PC-9 (cell line): ENCODE measurements around the gene MCF2L. TPM values are rescaled to one million over a fixed set of nuclear protein-coding genes. Genes with fewer than 3 reads are reported as not detected.

Experiments used
- BruUV-seq: library from RNA; stranded (reverse); fragments of 400-500 nt; replicated peaks from 2 replicates; lab custom pipeline; 2021; lab: Mats Ljungman, UMichigan
- CTCF ChIA-PET: fragments of 300-600 bp; sonication (Branson Sonifier 250); formaldehyde crosslinking; loops from one replicate; lab custom pipeline; 2022; ENCODE audit warnings: antibody characterized with exemption; lab: Charles Lee
- POLR2A ChIA-PET: fragments of 300-600 bp; sonication (Branson Sonifier 250); formaldehyde crosslinking; loops from one replicate; lab custom pipeline; 2022; ENCODE audit warnings: antibody characterized with exemption; ENCODE audit not compliant: unreplicated experiment; lab: Charles Lee
- DNase-seq, 2 experiments: peaks; one replicate each; pipeline versions ENCODE4 v3.0.0 to v3.0.0-alpha.2; 2015 to 2022; ENCODE audit warnings: mixed read lengths in 1 of 2
- H2AFZ ChIP-seq: fragments of 200-600 bp; sonication (generic); 2 replicates; pipeline ENCODE4 v1.8.1; 2017; ENCODE audit warnings: antibody characterized with exemption
- H3F3A ChIP-seq: fragments of 200-600 bp; sonication (generic); 2 replicates; pipeline ENCODE4 v1.8.1; 2017; ENCODE audit warnings: antibody characterized with exemption, mild to moderate bottlenecking, low read depth; ENCODE audit not compliant: insufficient read depth
- H3K27ac ChIP-seq: fragments of 200-600 bp; sonication (generic); 2 replicates; pipeline ENCODE4 v1.6.1; 2016; ENCODE audit warnings: mixed run types
- H3K27me3 ChIP-seq: fragments of 200-600 bp; sonication (generic); 2 replicates; pipeline ENCODE4 v1.6.1; 2016; ENCODE audit warnings: low read depth, mixed run types; ENCODE audit not compliant: insufficient read depth
- H3K36me3 ChIP-seq: fragments of 200-600 bp; sonication (generic); 2 replicates; pipeline ENCODE4 v1.6.1; 2016; ENCODE audit warnings: low read depth, mixed run types
- H3K4me1 ChIP-seq: fragments of 200-600 bp; sonication (generic); replicated peaks from 2 replicates; pipeline ENCODE4 v1.6.1; 2016; ENCODE audit warnings: mixed run types; ENCODE audit not compliant: insufficient read depth
- H3K4me2 ChIP-seq: fragments of 200-600 bp; sonication (generic); 2 replicates; pipeline ENCODE4 v1.6.1; 2017; ENCODE audit warnings: mixed run types
- H3K4me3 ChIP-seq: fragments of 200-600 bp; sonication (generic); 2 replicates; pipeline ENCODE4 v1.6.1; 2016; ENCODE audit warnings: mixed run types
- H3K79me2 ChIP-seq: fragments of 200-600 bp; sonication (generic); 2 replicates; pipeline ENCODE4 v1.6.1; 2017; ENCODE audit warnings: low read depth, mixed run types
- H3K9me2 ChIP-seq: fragments of 200-600 bp; sonication (generic); 2 replicates; pipeline ENCODE4 v1.8.1; 2017; ENCODE audit warnings: mild to moderate bottlenecking; ENCODE audit not compliant: insufficient read depth
- H3K9me3 ChIP-seq: fragments of 200-600 bp; sonication (generic); 2 replicates; pipeline ENCODE4 v1.8.1; 2016; ENCODE audit warnings: low read depth; ENCODE audit not compliant: insufficient read depth
- H4K20me1 ChIP-seq: fragments of 200-600 bp; sonication (generic); 2 replicates; pipeline ENCODE4 v1.8.1; 2017; ENCODE audit not compliant: insufficient read depth
- CTCF ChIP-seq: fragments of 200-600 bp; sonication (generic); conservative IDR thresholded peaks from 2 replicates; pipeline ENCODE4 v1.6.1; 2017; ENCODE audit warnings: mixed run types, antibody characterized with exemption, mild to moderate bottlenecking, moderate library complexity
- EZH2 ChIP-seq: fragments of 200-600 bp; sonication (generic); IDR thresholded peaks from 2 replicates; pipeline ENCODE4 v1.8.0; 2017; ENCODE audit warnings: antibody characterized with exemption, low read depth
- intact Hi-C: fragments of 100-400 bp; cut with micrococcal nuclease; formaldehyde crosslinking; loops from one replicate; pipeline ENCODE4 v1.10.0; 2022; ENCODE audit not compliant: unreplicated experiment
- total RNA-seq: library from RNA; stranded (reverse); gene quantifications from 2 replicates; pipeline ENCODE4 v1.2.3, GENCODE V29; 2021

MCF2L gene
- total RNA-seq, 1 experiment from 2014 or later = 28.2 TPM

DNA sequence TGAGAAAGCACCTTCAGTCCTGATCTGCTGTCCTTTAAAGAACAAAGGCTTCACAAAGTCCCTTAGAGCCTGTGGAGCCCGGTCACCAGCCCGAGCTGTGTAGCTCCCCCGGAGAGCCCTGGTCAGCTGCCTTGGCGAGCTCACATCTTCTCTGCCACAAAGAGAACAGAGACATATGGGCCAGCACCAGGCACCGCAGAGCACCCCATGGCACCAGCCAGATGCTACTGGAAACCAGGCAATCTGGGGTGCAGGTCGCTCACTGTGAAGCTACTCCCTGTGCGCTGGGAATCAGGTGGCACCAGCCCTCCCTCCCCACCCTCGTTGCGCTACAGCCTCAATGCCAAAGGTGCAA, 92.2 kb downstream of the MCF2L start:
- Histone ChIP-seq H3K36me3 (no peaks in the 10 kb centered on the region), H4K20me1 (no peaks in the 10 kb centered on the region), H3K4me3 (no peak overlapping the region), H3K4me2 (no peak overlapping the region), H3F3A (peaks cover 8% of the 10 kb centered on the region; the same call in 1 of the 2 replicates), H3K79me2 (no peaks in the 10 kb centered on the region), H3K27me3 (no peaks in the 10 kb centered on the region), H3K9me2 (no peaks in the 10 kb centered on the region), H3K4me1 (peaks cover 13% of the 10 kb centered on the region), H2AFZ (no peak overlapping the region), H3K9me3 (no peaks in the 10 kb centered on the region), H3K27ac (no peak overlapping the region)
- BruUV-seq = no TSS peak
- TF ChIP-seq CTCF (no peak), EZH2 (no peak)
- no peak for DNase-seq
- ChIA-PET CTCF (no interaction called here), POLR2A (no interaction called here)
- intact Hi-C loops = no loop called here

DNA sequence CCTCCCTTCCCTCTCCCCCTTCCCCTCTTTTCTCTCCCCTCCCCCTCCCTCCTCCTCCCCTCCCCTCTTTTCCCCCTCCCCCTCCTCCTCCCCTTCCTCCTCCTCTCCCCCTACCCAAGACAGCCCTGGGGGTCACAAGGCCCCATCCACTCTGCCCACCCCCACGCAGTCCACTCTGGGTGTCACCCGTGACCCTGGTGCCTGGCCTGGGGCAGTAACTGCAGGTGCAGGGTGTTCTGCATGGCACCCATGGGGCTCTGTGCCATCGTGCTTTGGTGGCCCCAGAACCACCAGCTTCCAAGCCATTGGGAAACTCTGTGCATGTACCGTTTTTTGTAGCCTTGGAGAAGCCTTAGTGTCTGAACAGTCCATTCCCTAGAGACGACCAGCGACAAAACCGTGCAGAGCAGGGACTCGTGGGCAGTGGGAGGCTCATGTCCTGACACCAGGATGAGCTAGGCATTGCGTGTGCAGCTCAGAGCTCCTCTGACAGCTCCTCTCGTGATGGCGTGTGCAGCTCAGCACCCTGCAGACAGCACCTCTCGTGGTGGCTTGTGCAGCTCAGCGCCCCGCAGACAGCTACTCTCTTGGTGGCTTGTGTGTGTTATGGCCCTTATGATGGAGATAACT, 92.9 kb downstream of the MCF2L start:
- Histone ChIP-seq H3K27me3 (no peaks in the 10 kb centered on the region), H4K20me1 (no peaks in the 10 kb centered on the region), H3K27ac (no peak overlapping the region), H3K9me2 (no peaks in the 10 kb centered on the region), H3K36me3 (no peaks in the 10 kb centered on the region), H3K9me3 (no peaks in the 10 kb centered on the region), H3K4me2 (no peak overlapping the region), H3K79me2 (no peaks in the 10 kb centered on the region), H2AFZ (no peak overlapping the region), H3K4me3 (no peak overlapping the region), H3K4me1 (peaks cover 13% of the 10 kb centered on the region), H3F3A (peaks cover 8% of the 10 kb centered on the region; the same call in 1 of the 2 replicates)
- intact Hi-C loops = no loop called here
- no TSS peak for BruUV-seq
- POLR2A ChIA-PET = no interaction called here
- no peak for DNase-seq
- TF ChIP-seq EZH2 (no peak), CTCF (no peak)
- CTCF ChIA-PET = no interaction called here

- Histone ChIP-seq H3K36me3 (no peaks in the 10 kb centered on the region), H3K79me2 (no peaks in the 10 kb centered on the region), H4K20me1 (no peaks in the 10 kb centered on the region), H3K9me2 (no peaks in the 10 kb centered on the region), H3K4me1 (peaks cover 13% of the 10 kb centered on the region), H2AFZ (no peak overlapping the region), H3K4me2 (no peak overlapping the region), H3K27ac (no peak overlapping the region), H3K4me3 (no peak overlapping the region), H3K27me3 (no peaks in the 10 kb centered on the region), H3F3A (peaks cover 8% of the 10 kb centered on the region; the same call in 1 of the 2 replicates), H3K9me3 (no peaks in the 10 kb centered on the region)
- no peak for DNase-seq
- CTCF ChIA-PET = no interaction called here
- TF ChIP-seq CTCF (no peak), EZH2 (no peak)
- intact Hi-C loops = no loop called here
- BruUV-seq = no TSS peak
- POLR2A ChIA-PET = interaction anchor here (0.6 kb wide), 1 partner anchor 241 kb away, joined by 6 read pairs; no protein-coding TSS in a partner anchor
Observed at GRCh38 chr13:113062691-113063090, 93.7 kb downstream of the MCF2L start.
